DOHH2 (cell line): ENCODE data around the gene FARS2.
A peak's percentile ranks its signal among the peaks of the same experiment; 100 is the strongest.

Experiments used
- H3F3A ChIP-seq: fragments of 200-600 bp; sonication (generic), shearing (Covaris generic); 2 replicates; pipeline ENCODE4 v1.6.0; 2016; ENCODE audit warnings: antibody characterized with exemption, mild to moderate bottlenecking; ENCODE audit not compliant: control insufficient read depth, insufficient read depth
- H3K27ac ChIP-seq: fragments of 200-600 bp; sonication (generic); 2 replicates; pipeline ENCODE4 v1.5.1; 2014; ENCODE audit warnings: low read depth, mild to moderate bottlenecking, low read length, moderate library complexity
- H3K27me3 ChIP-seq: fragments of 200-600 bp; sonication (generic); 2 replicates; pipeline ENCODE4 v1.6.1; 2014; ENCODE audit warnings: mild to moderate bottlenecking, low read length, mixed read lengths; ENCODE audit not compliant: control insufficient read depth
- H3K36me3 ChIP-seq: fragments of 200-600 bp; sonication (generic); 2 replicates; pipeline ENCODE4 v1.6.1; 2014; ENCODE audit warnings: mild to moderate bottlenecking, low read length, moderate library complexity, mixed read lengths; ENCODE audit not compliant: control insufficient read depth
- H3K4me1 ChIP-seq: fragments of 200-600 bp; sonication (generic); 2 replicates; pipeline ENCODE4 v1.6.1; 2014; ENCODE audit warnings: mild to moderate bottlenecking, low read length, mixed read lengths; ENCODE audit not compliant: control insufficient read depth
- H3K4me2 ChIP-seq: fragments of 200-600 bp; sonication (generic); 2 replicates; pipeline ENCODE4 v1.6.0; 2014; ENCODE audit warnings: mild to moderate bottlenecking, low read length, moderate library complexity
- H3K4me3 ChIP-seq: fragments of 200-600 bp; sonication (generic); 2 replicates; pipeline ENCODE4 v1.5.1; 2014; ENCODE audit warnings: mild to moderate bottlenecking, low read length, mixed read lengths
- H3K79me2 ChIP-seq: fragments of 200-600 bp; sonication (generic); 2 replicates; pipeline ENCODE4 v1.6.1; 2014; ENCODE audit warnings: mild to moderate bottlenecking, low read length, mixed read lengths; ENCODE audit not compliant: control insufficient read depth
- H3K9me2 ChIP-seq: fragments of 200-600 bp; sonication (generic); replicated peaks from 2 replicates; pipeline ENCODE4 v1.6.1; 2014; ENCODE audit warnings: mild to moderate bottlenecking, low read length, mixed read lengths; ENCODE audit not compliant: control insufficient read depth
- H3K9me3 ChIP-seq: fragments of 200-600 bp; sonication (generic); 2 replicates; pipeline ENCODE4 v1.6.1; 2014; ENCODE audit warnings: antibody characterized with exemption, low read length, mixed read lengths; ENCODE audit not compliant: control insufficient read depth, insufficient read depth
- H4K20me1 ChIP-seq: fragments of 200-600 bp; sonication (generic); 2 replicates; pipeline ENCODE4 v1.6.0; 2014; ENCODE audit warnings: low read depth, mild to moderate bottlenecking, antibody characterized with exemption, low read length, moderate library complexity; ENCODE audit not compliant: control insufficient read depth, insufficient read depth
- EZH2phosphoT487 ChIP-seq: fragments of 200-600 bp; sonication (generic); IDR thresholded peaks from 2 replicates; pipeline ENCODE4 v1.6.1; 2017; ENCODE audit warnings: borderline replicate concordance, mild to moderate bottlenecking, antibody characterized with exemption, low read length, moderate library complexity, mixed read lengths
- TF ChIP-seq, protein P1 (sequence below): fragments of 200-600 bp; sonication (generic); IDR thresholded peaks from one replicate; pipeline ENCODE4 v1.5.1; 2014; ENCODE audit warnings: antibody characterized with exemption, mild to moderate bottlenecking, low read depth, low read length; ENCODE audit not compliant: poor library complexity, severe bottlenecking

The FARS2 gene

DNA sequence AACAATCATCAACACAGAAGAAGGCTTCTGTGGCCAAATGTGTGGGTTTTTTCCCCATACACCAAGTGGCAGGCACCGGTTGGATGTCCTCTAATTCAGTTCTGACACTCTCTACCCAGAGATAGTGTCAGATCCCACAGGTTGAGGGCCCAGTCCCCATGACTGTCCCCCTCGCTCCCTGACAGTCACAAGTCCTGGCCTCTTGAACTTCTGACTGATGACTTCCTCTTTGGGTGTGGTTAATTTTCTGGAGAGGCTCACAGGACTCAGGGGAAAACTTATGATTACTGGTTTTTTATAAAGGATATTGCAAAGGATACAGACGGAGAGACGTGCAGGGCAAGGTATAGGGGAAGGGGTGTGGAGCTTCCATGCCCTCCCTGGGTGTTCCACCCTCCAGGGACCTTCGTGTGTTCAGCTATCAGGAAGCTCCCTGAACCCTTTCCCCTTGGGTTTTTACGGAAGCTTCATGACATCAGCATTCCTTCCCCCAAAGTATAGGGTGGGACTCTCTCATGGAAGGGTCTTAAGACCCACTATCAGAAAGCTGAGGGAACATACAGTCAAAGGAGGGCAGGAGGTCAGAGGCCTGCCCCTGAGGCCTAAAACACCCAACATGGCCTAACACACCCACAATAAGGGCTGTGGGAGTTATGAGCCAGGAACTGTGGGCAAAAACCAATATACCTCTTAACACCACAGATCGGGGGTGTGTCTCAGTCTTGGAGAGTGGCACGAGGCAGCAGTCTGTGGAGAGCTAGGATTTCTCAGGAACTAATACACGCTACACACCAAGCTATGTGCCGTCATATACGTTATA, 33.3 kb downstream of the FARS2 start:
- Histone ChIP-seq H3K27me3 (no peaks in the 10 kb centered on the region), H3K9me3 (no peaks in the 10 kb centered on the region), H3F3A (no peaks in the 10 kb centered on the region), H3K4me2 (peak overlapping the region; percentile 18; the same call in 1 of the 2 replicates), H4K20me1 (no peaks in the 10 kb centered on the region), H3K9me2 (no peaks in the 10 kb centered on the region), H3K79me2 (peaks cover 13% of the 10 kb centered on the region), H3K36me3 (no peaks in the 10 kb centered on the region), H3K27ac (no peak overlapping the region), H3K4me3 (no peak overlapping the region), H3K4me1 (peaks cover 20% of the 10 kb centered on the region)
- no peak for TF ChIP-seq EZH2phosphoT487
- TF ChIP-seq, protein P1, sequence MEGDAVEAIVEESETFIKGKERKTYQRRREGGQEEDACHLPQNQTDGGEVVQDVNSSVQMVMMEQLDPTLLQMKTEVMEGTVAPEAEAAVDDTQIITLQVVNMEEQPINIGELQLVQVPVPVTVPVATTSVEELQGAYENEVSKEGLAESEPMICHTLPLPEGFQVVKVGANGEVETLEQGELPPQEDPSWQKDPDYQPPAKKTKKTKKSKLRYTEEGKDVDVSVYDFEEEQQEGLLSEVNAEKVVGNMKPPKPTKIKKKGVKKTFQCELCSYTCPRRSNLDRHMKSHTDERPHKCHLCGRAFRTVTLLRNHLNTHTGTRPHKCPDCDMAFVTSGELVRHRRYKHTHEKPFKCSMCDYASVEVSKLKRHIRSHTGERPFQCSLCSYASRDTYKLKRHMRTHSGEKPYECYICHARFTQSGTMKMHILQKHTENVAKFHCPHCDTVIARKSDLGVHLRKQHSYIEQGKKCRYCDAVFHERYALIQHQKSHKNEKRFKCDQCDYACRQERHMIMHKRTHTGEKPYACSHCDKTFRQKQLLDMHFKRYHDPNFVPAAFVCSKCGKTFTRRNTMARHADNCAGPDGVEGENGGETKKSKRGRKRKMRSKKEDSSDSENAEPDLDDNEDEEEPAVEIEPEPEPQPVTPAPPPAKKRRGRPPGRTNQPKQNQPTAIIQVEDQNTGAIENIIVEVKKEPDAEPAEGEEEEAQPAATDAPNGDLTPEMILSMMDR = no peak

DNA sequence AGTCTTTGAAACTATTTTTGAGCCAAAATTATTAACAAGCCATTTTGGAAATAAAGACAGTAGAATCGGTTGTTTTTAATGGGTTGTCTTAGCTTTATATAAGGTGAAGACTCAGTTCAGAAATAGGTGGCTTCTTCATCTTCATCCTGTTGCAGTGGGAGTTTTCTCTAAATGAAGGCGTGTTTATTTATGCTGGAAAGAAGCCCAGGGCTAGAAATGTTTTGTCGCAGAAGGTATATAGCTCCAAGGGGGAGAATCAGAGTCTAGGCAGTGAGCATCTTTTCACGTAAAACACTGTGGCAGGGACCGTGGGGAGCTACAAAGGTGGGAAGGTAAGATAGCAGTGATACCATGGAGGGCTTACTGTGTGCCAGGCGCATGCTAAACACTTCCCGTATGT, 34.3 kb downstream of the FARS2 start:
- Histone ChIP-seq H3K4me1 (peaks cover 13% of the 10 kb centered on the region), H3K4me2 (no peak overlapping the region), H3F3A (no peaks in the 10 kb centered on the region), H3K27me3 (no peaks in the 10 kb centered on the region), H3K27ac (no peak overlapping the region), H3K79me2 (peaks cover 17% of the 10 kb centered on the region), H3K4me3 (no peak overlapping the region), H3K9me3 (no peaks in the 10 kb centered on the region), H4K20me1 (no peaks in the 10 kb centered on the region), H3K36me3 (no peaks in the 10 kb centered on the region), H3K9me2 (no peaks in the 10 kb centered on the region)
- no peak for TF ChIP-seq EZH2phosphoT487
- TF ChIP-seq, protein P1 = no peak

DNA sequence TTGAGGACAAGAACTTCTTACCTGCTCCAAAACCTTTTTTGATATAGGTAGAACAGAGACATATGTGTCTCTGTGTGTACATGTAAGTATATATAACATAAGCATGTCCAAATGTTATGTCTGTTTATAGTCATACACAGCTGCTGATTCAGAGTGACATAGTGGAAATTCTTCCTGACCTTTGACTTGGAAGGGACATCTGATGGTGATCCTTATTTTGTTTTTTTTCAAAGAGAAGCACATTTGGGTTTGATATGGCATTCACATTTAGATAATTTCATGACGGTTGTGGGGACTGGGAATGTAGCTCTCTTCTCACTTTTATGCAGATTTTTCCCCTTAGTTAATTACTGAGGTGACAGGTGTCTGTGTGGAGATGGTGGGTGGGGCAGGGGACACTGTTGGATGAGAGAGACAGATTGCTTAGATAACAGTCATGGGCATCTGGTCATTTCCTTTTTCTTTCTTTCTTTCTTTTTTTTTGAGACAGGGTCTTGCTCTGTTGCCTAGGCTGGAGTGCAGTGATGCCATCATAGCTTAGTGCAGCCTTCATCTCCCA, 39.0 kb downstream of the FARS2 start:
- Histone ChIP-seq H3K4me1 (peaks cover 18% of the 10 kb centered on the region), H3K9me2 (no peaks in the 10 kb centered on the region), H3K27ac (no peak overlapping the region), H3K79me2 (peaks cover 17% of the 10 kb centered on the region), H3K4me2 (no peak overlapping the region), H3F3A (no peaks in the 10 kb centered on the region), H3K27me3 (peaks cover 10% of the 10 kb centered on the region), H3K36me3 (no peaks in the 10 kb centered on the region), H4K20me1 (peaks cover 4% of the 10 kb centered on the region; the same call in 1 of the 2 replicates), H3K4me3 (no peak overlapping the region), H3K9me3 (no peaks in the 10 kb centered on the region)
- TF ChIP-seq EZH2phosphoT487 = no peak
- TF ChIP-seq, protein P1 = no peak
